HG02798 (cell line): Measurements from ENCODE around the gene MTOR.
"Not testable (repeated sequence)": the region's sequence is repeated elsewhere in the genome, so short reads cannot be mapped to it uniquely, and the experiment has no call there.

ENCODE experiments used
- ATAC-seq: cut with Tn5 transposase; IDR thresholded peaks from one replicate; pipeline ENCODE4 v1.9.1; 2021; ENCODE audit warnings: mild to moderate bottlenecking; ENCODE audit not compliant: unreplicated experiment, poor library complexity

The MTOR gene

GRCh38 chr1:11187931-11188330, 74.4 kb downstream of the MTOR start:
- ATAC-seq: no peak

DNA sequence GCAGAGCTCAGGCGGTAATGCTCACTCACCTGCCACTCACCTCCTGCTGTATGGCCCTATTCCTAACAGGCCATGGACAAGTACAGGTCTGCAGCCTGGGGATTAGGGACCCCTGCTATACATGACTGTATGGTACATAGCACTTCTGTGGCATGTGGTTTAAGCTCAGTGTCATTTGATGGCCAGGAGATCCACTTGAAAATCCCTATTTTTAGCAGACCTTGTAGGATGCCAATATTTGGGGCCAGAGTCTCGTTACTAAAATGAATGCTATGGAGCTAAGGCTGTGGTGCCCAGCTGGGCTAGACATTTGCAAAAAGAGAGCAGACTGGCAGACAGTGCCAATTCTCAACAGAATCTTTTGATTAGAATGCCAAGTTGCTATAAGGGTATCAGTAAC, 74.9 kb downstream of the MTOR start:
- no peak for ATAC-seq

DNA sequence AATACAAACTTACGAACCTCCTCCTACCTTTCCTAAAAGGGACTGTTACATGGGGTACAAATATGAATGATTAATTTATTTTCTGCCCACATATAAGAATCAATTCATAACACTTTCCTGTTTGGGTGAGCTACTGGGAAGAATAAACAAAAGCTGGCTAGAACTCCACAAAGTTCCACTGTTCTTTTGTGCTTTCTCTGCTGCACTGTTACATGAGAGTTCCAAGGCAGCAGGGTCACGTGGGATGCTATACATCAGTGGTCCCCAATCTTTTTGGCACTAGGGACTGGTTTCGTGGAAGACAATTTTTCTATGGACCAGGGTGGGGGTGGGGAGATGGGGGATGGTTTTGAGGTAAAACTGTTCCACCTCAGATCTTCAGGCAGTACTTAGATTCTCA, 75.4 kb downstream of the MTOR start:
- ATAC-seq: no peak

DNA sequence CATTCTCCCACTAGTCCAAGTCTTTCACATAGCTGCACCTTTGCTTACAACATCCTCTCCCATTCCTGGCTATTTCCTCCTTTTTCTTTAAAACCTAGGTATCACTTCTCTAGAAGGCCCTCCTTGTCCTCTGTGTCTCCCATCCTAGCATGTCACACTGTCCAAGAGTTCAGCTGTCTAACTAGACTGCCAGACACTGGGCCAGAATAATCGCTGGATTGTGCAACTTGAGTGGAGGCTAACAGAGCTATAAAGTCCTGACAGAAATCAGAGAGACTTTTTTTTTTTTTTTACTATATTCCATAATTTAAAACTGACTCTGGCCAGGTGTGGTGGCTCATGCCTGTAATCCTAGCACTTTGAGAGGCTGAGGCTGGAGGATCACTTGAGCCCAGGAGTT, 77.4 kb downstream of the MTOR start:
- no peak for ATAC-seq

- no peak for ATAC-seq
These were observed 79.5 kb downstream of the MTOR start for GRCh38 chr1:11182884-11183283.

DNA sequence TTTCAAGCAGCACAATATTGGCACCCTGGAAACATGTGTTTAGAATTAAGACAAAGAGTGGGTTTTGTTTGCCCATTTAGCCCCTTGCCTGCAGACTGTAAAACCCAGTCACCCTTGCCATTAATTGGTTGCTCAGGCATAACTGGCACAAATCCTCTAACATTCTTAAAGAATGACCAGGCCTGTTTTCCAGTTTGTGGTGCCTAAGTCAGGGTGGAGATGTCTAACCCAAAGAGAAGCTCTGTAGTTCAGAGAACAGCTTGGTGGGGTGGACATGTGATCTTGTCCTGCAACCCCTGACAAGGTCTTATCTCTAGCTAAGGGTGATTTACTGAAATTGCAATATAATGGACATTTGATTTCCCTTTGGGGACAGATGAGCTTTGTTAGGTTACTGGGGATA, 82.0 kb downstream of the MTOR start:
- no peak for ATAC-seq

DNA sequence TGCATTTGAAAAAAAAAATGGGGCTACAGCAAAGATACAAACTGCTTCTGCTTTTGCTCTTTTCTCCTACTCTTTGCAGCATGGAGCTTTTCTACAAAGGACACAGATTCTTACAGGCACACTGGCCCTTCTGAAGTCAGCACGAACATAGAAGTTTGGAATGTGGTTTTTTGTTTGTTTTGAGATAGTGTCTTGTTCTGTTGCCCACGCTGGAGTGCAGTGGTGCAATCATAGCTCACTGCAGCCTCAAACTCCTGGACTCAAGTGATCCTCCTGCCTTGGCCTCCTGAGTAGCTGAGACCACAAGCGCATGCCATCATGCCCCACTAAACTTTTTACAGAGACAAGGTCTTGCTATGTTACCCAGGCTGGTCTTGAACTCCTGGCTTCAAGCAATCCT, 82.6 kb downstream of the MTOR start:
- not testable (repeated sequence) for ATAC-seq

DNA sequence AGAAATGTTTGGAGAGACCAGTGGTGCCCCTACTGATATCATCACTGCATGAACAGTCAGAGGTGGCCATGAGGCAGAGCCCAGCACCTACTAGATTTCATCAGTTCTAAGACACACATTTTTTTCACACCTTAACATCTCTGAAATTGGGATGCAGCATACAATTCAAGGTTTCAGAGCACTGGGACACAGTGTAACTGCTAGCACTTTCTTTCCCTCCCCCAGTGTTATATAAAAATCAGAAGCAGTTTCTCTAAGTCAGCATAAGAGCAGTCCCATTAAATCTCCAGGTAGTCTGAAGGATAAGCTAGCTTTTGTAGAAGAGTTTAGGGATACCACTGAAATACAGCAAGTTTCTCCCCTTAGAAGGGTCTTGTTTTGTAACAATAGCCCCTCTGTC, 83.2 kb downstream of the MTOR start:
- no peak for ATAC-seq

- no peak for ATAC-seq
These were observed 84.0 kb downstream of the MTOR start for GRCh38 chr1:11178021-11179015.

GRCh38 chr1:11176081-11176706, 86.2 kb downstream of the MTOR start:
- ATAC-seq: no peak

GRCh38 chr1:11175461-11175860, 86.9 kb downstream of the MTOR start:
- ATAC-seq: no peak

GRCh38 chr1:11174261-11174942, 87.9 kb downstream of the MTOR start:
- no peak for ATAC-seq

GRCh38 chr1:11170102-11170501, 92.2 kb downstream of the MTOR start:
- no peak for ATAC-seq

GRCh38 chr1:11169202-11169601, 93.1 kb downstream of the MTOR start:
- no peak for ATAC-seq

DNA sequence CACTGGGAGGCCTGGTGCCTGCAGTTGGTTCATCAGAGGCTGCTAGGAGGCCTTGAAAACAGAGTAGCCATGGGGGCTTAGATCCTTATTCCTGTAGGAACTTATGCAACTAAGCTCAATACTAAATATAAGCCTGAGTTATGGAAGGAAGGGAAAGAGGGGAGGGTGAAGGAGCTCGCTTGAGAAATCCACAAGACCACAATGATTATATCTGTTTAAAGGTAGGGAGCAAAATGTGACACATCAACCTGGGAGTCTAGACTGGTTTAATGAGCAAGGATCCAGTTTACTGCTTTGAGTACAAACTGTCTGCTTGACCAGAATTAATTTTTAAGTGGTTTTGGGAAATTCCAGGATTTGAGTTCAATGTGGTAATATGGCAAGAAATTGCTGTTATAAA, 93.6 kb downstream of the MTOR start:
- ATAC-seq: no peak

- not testable (repeated sequence) for ATAC-seq
These were observed 95.6 kb downstream of the MTOR start for GRCh38 chr1:11166744-11167143.

DNA sequence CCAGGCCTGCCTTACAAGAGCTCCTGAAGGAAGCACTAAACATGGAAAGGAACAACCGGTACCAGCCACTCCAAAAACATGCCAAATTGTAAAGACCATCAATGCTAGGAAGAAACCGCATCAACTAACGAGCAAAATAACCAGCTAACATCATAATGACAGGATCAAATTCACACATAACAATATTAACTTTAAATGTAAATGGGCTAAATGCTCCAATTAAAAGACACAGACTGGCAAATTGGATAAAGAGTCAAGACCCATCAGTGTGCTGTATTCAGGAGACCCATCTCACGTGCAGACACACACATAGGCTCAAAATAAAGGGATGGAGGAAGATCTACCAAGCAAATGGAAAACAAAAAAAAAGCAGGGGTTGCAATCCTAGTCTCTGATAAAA, 99.6 kb downstream of the MTOR start:
- ATAC-seq: not testable (repeated sequence)

- no peak for ATAC-seq
These were observed 103.5 kb downstream of the MTOR start for GRCh38 chr1:11158720-11159321.

DNA sequence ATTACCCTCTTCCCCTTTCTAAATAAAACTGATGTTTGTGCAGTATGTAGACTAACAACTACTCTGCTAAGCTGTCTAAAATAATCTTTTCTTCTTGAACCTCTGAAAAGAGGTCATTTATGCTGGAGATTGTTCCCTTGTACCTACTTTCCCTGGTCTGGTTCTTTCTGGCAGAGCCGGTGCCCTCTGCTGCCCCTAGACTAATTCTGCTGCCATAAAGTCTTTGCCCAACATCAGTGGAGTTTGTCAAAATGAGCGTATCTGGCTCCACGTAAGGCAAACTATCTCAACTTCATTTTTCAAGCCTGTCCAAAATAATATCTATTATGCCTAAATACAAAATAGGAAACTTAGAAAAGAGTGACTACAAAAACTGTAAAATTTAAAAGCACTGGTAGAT, 104.1 kb downstream of the MTOR start:
- no peak for ATAC-seq

- ATAC-seq: no peak
These were observed 104.5 kb downstream of the MTOR start for GRCh38 chr1:11157867-11158266.

DNA sequence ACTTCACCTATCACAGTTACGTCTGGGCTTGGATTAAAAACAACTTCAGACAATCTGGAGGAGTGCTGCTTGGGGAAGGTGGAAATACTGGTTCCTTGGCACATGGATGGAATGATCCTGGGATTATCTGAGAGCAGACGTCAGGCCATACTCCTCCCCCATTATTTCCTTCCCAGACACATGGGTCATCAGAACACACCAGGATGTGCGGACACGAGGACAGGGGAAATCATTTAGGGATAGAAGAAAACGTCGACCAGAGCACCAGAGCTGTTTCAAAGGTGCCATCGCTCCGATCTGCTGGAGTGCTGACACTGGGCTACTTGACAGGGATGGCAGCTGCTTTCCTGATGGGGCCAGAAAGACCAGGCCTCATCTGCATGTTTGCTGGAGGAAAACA, 105.0 kb downstream of the MTOR start:
- ATAC-seq: no peak
